ENCODE measurements around the gene TYRO3. TPM values are rescaled to one million over a fixed set of nuclear protein-coding genes. Genes with fewer than 3 reads are reported as not detected.

Gene TYRO3
- total and polyA plus RNA-seq, 2 donors (not counting 1 experiment from before 2014, with no cell fraction given): 0.05 TPM; not detected in 1

- Histone ChIP-seq H3K27ac (ENCODE audit: low read length in 2 of 2) (no peak overlapping the region), H3K9me3 (ENCODE audit: control extremely low read depth in 1 of 3, control insufficient read depth in 2 of 3, insufficient read depth in 1 of 3, low read length in 2 of 3) (no peaks in the 10 kb centered on the region), H3K9ac (ENCODE audit: low read length) (no peak overlapping the region), H3K4me1 (ENCODE audit: control insufficient read depth in 2 of 2, insufficient read depth in 2 of 2, low read length in 2 of 2) (peaks cover 11 to 19% of the 10 kb centered on the region in 2 donors), H3K36me3 (replicated peaks in 1 of 2; ENCODE audit: control extremely low read depth in 1 of 2, control insufficient read depth in 1 of 2, extremely low read depth in 1 of 2, insufficient read depth in 2 of 2, low read length in 1 of 2) (no peaks in the 10 kb centered on the region), H3K4me2 (replicated peaks; ENCODE audit: low read depth, low read length, poor library complexity, severe bottlenecking) (no peak overlapping the region), H4K20me1 (ENCODE audit: control insufficient read depth, insufficient read depth, low read length, poor library complexity, severe bottlenecking) (peaks cover 4% of the 10 kb centered on the region), H3K27me3 (replicated peaks in 1 of 4; ENCODE audit: control extremely low read depth in 1 of 4, control insufficient read depth in 3 of 4, insufficient read depth in 4 of 4, low read length in 3 of 4) (peaks cover 0 to 28% (median 5%) of the 10 kb centered on the region in 4 experiments), H3K4me3 (ENCODE audit: control extremely low read depth in 1 of 5, extremely low read depth in 1 of 5, insufficient read depth in 1 of 5, low read depth in 2 of 5, low read length in 4 of 5) (no peak overlapping the region), H2AFZ (ENCODE audit: insufficient read depth, low read depth, low read length, poor library complexity, severe bottlenecking) (no peak overlapping the region), H3K79me2 (ENCODE audit: control insufficient read depth, insufficient read depth, low read length) (no peaks in the 10 kb centered on the region)
- no peak for DNase-seq
- no peak for ATAC-seq (ENCODE audit: low read depth)
- Mint-ChIP-seq H3K9me3 (ENCODE audit: insufficient read depth) (no peaks in the 10 kb centered on the region), H3K27ac (no peak overlapping the region), H3K4me3 (no peak overlapping the region), H3K4me1 (peaks cover 21% of the 10 kb centered on the region), H3K27me3 (peaks cover 29% of the 10 kb centered on the region)
- intact Hi-C loops (cut with micrococcal nuclease): no loop called here
- no peak for TF ChIP-seq CTCF (IDR thresholded peaks at IDR 0.05)
- no peak for TF ChIP-seq EZH2 (IDR thresholded peaks at IDR 0.05; ENCODE audit: borderline replicate concordance, insufficient read depth, low read depth, low read length, poor library complexity, severe bottlenecking)
- POLR2A ChIA-PET: no interaction called here
- WGBS (ENCODE audit: insufficient coverage): 96% methylated on average over 4 of the region's 5 CpGs
- CTCF ChIA-PET: no interaction called here
Measured at GRCh38 chr15:41554343-41554742, 4.7 kb upstream of the TYRO3 start.

GRCh38 chr15:41554915-41555314 lies 4.1 kb upstream of the TYRO3 start:
- no peak overlapping the region for H3K4me3 ChIP-seq (ENCODE audit: control extremely low read depth in 1 of 5, extremely low read depth in 1 of 5, insufficient read depth in 1 of 5, low read depth in 2 of 5, low read length in 4 of 5)
- 94% methylated on average over 2 of the region's 3 CpGs for WGBS (ENCODE audit: insufficient coverage)
- DNase-seq: no peak
- Mint-ChIP-seq H3K4me1 (peaks cover 24% of the 10 kb centered on the region), H3K27ac (no peak overlapping the region), H3K27me3 (peaks cover 33% of the 10 kb centered on the region), H3K4me3 (no peak overlapping the region), H3K9me3 (ENCODE audit: insufficient read depth) (no peaks in the 10 kb centered on the region)
- no peaks in the 10 kb centered on the region for H3K36me3 ChIP-seq (replicated peaks in 1 of 2; ENCODE audit: control extremely low read depth in 1 of 2, control insufficient read depth in 1 of 2, extremely low read depth in 1 of 2, insufficient read depth in 2 of 2, low read length in 1 of 2)
- H3K4me2 ChIP-seq (replicated peaks; ENCODE audit: low read depth, low read length, poor library complexity, severe bottlenecking): no peak overlapping the region
- no peak overlapping the region for H2AFZ ChIP-seq (ENCODE audit: insufficient read depth, low read depth, low read length, poor library complexity, severe bottlenecking)
- intact Hi-C loops (cut with micrococcal nuclease): loop anchor here (5.0 kb wide), 3 partner anchors 47 to 67 kb away; no protein-coding TSS in a partner anchor
- no peak for TF ChIP-seq EZH2 (IDR thresholded peaks at IDR 0.05; ENCODE audit: borderline replicate concordance, insufficient read depth, low read depth, low read length, poor library complexity, severe bottlenecking)
- no peak for TF ChIP-seq CTCF (IDR thresholded peaks at IDR 0.05)
- peaks cover 4% of the 10 kb centered on the region for H4K20me1 ChIP-seq (ENCODE audit: control insufficient read depth, insufficient read depth, low read length, poor library complexity, severe bottlenecking)
- no peak overlapping the region for H3K9ac ChIP-seq (ENCODE audit: low read length)
- H3K27ac ChIP-seq (ENCODE audit: low read length in 2 of 2): no peak overlapping the region
- peaks cover 17 to 25% of the 10 kb centered on the region in 2 donors for H3K4me1 ChIP-seq (ENCODE audit: control insufficient read depth in 2 of 2, insufficient read depth in 2 of 2, low read length in 2 of 2)
- peaks cover 0 to 5% (median 0%) of the 10 kb centered on the region in 3 donors for H3K9me3 ChIP-seq (ENCODE audit: control extremely low read depth in 1 of 3, control insufficient read depth in 2 of 3, insufficient read depth in 1 of 3, low read length in 2 of 3)
- ChIA-PET CTCF (no interaction called here), POLR2A (no interaction called here)
- peaks cover 0 to 34% (median 10%) of the 10 kb centered on the region in 4 experiments for H3K27me3 ChIP-seq (replicated peaks in 1 of 4; ENCODE audit: control extremely low read depth in 1 of 4, control insufficient read depth in 3 of 4, insufficient read depth in 4 of 4, low read length in 3 of 4)
- H3K79me2 ChIP-seq (ENCODE audit: control insufficient read depth, insufficient read depth, low read length): no peaks in the 10 kb centered on the region
- ATAC-seq (ENCODE audit: low read depth): no peak
